GM21367 (cell line): ENCODE results near the gene RBM26.
A peak's percentile ranks its signal among the peaks of the same experiment; 100 is the strongest.
"Not testable (repeated sequence)": the region's sequence is repeated elsewhere in the genome, so short reads cannot be mapped to it uniquely, and the experiment has no call there.

Experiments
- ATAC-seq: cut with Tn5 transposase; IDR thresholded peaks from one replicate; pipeline ENCODE4 v1.9.1; 2021; ENCODE audit not compliant: unreplicated experiment

The RBM26 gene

DNA sequence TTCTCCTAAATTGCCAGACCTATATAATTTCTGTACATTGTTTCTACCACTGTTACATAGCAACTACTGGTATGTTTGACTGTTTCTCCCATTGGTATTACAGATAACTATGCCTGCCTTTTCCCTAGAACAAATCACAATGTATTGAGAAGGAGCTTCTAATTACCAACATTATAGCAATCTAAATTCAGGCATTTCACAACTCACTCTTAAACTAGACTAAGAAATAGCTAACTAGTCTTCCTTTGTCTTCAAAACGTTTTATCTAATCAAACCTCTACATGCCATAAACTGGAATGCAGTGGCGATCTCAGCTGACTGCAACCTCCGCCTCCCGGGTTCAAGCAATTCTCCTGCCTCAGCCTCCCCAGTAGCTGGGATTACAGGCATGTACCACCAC is 18.2 kb downstream of the RBM26 start:
- no peak for ATAC-seq

DNA sequence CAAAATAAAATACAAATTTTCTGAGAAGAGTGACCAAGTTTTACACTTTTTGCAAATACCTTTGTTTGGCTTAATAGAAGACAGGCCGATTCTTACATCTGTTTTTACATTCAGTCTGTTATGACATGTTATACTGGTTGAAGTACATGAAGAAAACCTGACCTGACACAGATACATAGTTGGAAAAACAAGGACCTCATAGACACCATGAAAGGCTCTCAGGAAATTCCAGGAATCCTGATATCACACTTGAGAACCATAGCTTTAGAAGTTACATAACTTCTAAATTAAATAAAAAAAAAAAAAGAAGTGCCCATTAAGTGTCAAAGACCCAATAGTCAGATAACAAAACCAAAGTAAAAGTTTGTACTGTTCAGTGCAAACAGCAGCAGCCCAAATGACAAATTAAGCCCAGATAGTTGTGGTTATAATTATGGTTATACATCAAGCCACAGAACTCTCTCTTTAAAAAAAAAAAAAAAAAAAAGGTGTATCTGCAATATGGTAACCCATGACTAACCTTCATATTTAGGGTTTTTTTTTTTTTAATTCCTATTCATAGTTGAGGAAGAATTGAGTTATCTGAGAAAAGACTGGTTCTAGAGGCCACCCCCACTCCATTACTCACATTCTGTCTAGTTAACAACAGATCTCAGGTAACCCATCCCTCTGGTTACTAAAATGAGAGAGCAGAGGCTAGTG is 19.8 kb downstream of the RBM26 start:
- ATAC-seq: peak; percentile 0

DNA sequence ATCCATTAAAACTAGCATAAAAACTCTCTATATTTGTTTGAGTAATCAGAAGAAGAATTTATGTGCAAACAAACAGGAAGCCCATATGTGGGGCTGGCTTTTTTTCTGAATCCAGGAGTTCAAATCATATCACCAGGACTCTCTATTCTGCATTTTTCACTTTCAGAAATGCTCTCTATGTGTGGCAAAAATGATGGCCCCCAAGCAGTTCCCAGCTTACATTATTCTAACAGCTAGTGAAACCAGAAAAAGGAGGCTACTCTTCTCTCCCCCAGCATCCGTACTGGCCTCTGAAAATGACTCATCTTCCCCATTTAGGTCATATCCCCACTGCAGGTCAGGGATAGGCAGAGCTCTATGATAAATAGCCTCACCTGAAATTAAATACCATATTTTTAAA is 20.4 kb downstream of the RBM26 start:
- ATAC-seq: peak; percentile 83

DNA sequence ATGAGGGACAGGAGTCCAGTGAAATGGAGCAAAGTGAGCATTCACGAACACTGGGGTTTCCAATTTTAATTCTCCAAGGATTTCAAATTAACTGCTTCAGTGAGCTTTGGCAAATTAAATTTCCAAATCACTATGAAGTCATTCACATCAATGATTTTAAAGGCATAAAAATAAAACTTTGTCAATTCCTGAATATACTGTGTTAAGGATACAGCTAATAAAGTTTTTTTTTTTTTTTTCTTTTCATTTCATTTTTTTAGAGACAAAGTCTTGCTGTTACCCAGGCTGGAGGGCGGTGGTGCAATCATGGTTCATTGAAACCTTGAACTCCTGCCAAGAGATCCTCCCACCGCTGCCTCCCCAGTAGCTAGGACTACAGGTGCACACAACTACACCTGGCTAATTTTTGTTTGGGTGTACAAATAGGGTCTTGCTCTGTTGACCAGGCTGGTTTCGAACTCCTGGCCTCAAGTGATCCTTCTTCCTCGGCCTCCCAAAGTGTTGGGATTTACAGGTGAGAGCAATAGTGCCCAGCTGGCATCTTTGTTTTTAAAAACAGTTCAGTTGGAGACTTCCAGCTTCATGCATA is 21.9 kb downstream of the RBM26 start:
- no peak for ATAC-seq

DNA sequence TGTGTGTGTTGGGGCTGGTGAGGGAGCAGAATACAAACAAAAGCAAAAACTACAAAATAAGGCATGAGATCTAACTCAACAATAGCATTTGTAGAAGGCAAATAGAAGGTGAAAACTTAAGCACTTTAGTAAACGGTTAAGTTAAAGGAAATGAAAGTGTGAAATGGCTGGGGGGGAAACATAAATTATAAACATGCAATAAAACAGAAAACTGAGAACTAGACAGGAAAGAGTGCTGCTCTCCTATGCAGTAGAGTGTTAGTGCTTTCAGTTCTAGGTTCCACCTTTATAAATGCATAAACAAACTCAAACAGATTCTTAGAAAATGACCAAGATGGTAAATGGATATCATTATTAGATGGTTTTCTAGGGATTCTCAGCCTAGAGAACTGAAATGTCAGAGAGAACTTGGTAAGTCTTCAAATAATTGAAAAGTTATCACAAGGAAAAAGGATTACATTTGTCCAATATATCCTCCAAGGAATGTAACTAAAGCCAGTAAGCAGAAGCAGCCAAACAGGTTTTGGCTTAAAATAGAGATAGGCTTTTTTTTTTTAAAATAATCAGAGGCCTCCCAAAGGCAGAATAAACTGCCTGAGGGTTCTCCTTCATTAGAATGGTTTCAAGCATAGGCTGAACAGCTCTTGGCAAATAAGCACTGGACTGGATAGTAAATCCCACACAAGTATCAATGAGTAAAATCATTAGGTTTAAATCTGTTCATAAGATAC is 23.3 kb downstream of the RBM26 start:
- ATAC-seq: peak; percentile 58

DNA sequence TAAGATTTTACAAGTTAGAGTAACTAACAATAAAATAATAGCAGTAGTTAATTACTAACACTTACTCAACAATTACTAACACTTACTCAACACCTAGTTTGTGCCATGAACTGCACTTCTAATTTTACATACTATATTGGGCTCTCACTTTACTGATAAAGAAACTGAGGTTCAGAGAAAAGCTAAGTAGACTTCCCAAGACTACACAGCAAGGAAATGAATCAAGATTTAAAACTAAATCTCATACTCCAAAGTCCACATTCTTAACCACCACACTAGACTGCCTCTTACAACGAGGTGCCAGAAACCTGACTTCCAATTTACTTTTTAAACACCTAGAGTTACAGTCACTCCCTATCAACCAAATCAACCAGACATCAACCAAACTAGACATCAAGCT is 25.1 kb downstream of the RBM26 start:
- ATAC-seq: no peak

DNA sequence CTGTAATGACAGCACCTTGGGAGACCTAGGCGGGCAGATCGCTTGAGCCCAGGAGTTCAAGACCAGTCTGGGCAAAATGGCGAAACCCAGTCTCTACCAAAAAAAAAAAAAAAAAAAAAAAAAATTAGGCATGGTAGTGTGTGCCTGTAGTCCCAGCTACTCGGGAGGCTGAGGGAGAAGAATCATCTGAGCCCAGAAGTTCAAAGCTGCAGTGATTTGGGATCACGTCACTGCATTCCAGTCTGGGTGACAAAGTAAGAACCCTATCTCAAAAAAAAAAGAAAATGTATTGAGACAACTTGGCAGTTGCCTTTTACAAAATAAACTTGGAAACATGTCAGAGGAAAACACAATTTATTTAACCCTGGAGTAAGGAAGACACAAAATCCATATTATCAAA is 26.8 kb downstream of the RBM26 start:
- ATAC-seq: no peak

DNA sequence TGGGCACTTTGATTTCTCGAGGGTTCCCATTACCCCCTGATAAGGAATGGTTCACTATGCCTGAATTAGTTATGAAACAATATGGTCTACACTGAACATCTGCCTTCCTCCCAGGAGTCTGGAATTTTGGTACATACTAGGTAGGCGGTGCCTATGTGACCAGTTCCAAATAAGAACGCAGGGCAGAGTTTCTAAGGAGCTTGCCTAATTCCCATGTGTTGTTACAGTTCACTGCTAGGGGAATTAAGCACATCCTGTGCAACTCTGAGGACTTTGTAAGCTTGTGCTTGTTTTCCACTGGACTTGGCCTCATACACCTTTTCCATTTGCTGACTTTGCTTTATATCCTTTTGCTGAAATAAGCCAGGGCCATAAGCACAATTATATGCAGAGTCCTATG is 29.2 kb downstream of the RBM26 start:
- ATAC-seq: no peak

DNA sequence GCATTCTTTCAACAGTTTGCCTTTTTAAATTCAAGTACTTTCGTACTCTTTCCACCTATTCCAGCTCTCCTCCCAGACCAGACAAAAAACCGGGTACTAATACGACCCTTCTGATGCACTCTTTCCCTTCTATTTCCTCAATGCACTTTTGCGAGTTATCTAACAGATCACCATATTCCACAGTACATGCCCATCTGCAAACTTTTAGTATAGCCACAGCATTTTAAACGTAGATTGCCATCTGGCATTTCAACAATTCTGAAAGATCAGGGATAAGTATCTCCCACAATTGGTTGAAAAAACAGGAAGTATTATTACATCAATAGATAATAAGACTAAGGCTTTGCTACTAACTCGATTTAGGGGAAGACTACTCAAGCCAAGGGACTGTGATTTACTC is 31.5 kb downstream of the RBM26 start:
- no peak for ATAC-seq

DNA sequence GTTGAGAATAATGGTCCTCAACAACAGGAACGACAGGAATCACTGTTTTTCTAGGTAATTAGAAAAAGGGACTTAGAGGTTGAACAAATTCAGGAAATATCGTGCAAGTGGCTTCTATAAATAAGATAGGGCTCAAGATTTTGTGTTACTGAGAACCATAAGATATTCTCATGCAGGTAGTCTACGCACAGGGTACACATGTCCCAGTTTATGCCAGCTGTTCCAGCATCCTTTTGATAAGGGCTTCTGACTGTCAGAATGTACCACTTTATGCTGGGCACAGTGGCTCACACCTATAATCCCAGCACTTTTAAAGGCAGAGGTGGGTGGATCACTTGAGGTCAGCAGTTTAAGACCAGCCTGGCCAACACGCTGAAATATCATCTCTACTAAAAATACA is 32.1 kb downstream of the RBM26 start:
- no peak for ATAC-seq

DNA sequence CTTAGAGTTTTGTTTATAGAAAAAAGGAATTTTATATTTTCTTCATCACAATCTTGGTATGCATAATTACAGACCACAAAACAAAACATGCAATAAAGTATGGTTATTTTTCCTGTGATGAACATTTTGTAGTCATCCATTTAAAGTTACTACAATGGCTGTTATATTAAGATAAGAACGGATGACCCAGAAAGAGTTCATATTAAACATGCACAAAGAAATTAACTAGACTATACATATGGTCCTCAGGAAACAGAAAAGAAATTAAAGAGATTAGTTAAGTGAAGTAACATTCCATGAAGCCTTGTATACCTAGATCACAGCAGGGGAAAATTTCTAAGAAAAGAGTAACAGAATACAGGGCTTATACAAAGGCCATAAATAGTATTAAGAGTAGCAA is 36.8 kb downstream of the RBM26 start:
- no peak for ATAC-seq

DNA sequence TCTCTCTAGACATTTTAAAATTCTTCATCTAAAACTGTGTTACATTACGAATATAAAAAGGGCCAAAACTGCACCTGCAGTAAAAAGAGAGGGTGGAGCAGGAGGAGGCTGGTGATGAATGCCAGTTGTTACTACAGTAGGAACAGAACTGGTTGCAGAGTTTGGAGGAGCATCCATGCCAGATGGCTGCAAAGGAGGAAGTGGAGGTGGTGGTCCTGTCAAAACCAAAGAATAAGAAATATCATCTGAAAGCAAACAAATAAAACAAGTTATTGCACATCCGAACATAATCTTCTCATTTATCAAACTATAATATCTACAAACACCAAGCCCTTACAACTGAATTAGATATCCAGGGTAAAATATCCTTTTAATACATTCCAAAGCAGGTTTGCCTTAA is 40.1 kb downstream of the RBM26 start:
- no peak for ATAC-seq

DNA sequence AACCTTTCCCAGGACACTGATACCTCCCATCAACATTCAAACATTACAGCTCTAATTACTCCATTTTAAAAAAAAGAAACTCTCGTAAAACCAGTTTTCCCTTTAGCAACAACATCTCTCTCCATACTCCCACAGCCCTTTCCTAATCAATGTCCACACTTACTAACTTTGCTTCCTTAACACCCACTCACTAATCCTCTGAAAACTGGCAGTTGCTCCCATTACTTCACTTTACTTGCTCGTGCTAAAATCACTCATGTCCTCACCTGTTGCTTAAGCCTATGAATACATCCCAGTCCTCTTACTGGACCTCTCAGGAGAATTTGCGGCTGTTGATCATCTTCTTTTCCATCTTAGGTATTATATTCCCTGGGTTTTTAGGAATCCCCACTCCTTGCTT is 44.8 kb downstream of the RBM26 start:
- no peak for ATAC-seq

DNA sequence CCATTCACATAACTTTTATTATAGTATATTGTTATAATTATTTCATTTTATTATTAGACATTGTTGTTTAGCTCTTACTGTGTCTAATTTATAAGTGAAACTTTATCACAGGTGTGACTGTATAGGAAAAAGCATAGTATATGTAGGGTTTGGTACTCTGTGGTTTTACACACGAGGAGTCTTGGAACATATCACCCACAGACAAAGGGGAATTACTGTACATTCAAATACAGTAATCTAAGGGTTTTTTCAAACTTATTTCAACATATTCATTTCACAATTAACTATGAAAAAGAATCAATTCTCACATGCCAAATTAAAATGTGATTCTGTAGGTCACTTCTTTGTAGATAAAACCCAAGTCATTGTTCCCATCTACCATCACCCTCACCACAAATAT is 46.0 kb downstream of the RBM26 start:
- ATAC-seq: no peak

DNA sequence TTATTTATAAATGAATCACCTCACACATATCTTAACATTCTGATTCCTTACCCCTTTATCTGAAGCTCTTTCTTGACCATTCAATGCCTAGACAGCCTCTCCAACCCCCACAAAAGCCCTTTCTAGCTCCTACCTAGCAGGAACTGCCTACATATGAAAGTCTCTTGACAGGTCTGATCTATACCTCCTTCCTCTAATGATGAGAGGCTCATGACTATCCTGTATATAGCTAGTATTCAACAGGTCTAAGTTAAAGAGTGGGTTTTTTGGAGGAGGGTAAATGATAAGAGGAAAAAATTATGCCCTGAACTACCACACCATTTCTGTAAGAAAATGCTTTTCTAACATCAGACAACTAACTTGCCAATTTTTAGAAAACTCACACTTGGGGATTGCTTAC is 47.0 kb downstream of the RBM26 start:
- ATAC-seq: no peak

DNA sequence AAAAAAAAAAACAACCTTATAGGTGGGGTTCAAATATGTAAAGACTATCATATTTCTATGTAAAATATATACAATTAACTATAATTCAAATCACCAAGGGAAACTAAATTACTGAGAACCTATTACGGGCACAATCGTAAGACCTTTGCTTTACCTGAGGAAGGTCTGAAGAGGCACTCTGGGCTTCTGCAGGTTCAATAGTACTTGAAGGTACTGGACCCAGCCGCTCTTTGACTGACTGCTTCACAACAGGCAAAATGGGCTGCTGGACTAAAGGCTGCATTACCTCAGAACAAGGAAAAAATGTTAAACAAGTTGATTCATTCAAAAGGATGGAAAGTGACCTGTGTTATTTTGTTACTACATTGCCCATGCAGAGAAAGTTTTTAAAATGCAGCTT is 51.8 kb downstream of the RBM26 start:
- ATAC-seq: no peak

DNA sequence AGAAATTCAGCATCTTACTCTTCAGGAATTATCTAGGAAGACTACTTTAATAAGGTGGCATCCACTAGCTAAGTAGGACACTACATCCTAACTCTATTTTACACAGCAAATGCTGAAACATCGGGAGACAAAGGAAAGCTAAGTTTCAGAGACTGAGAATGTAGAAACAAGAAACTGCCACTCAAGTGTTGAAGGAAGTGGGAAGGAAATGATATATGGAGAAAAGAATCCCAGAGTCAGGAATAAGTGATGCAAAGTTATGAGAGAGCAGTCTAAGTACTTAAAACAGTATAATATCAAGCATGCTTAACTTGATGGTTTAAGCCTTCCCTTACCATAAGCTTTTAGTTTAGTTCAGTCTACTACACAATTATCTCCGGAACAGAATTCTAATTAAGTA is 52.4 kb downstream of the RBM26 start:
- ATAC-seq: no peak

DNA sequence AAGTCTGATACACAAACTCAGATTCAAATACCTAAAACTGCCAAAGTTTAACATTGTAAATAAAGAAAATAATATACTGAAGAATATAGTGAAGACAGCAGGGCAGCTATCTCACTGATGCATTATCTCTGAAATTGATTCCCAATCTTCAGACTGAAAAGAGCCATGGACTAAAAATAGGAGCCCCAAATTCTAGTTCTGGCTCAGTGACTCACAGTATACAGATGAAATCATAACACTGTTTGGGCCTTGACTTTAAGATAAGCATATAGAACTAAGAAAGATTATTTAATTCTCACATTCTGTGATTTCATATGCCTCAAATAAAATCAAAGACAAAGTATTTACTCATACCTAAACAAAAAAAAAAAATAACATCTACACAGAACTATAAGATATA is 53.9 kb downstream of the RBM26 start:
- ATAC-seq: no peak

DNA sequence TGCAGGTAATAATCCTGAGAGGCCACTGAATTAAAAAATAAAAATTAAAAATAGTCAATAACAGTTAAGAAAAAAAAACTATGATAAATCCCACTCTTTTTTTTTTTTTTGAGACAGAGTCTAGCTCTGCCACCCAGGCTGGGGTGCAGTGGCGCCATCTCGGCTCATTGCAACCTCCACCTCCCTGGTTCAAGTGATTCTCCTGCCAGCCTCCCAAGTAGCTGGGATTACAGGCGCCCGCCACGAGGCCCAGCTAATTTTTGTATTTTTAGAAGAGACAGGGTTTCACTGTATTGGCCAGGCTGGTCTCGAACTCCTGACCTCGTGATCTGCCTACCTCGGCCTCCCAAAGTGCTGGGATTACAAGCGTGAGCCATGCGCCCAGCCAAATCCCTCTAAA is 56.4 kb downstream of the RBM26 start:
- not testable (repeated sequence) for ATAC-seq

DNA sequence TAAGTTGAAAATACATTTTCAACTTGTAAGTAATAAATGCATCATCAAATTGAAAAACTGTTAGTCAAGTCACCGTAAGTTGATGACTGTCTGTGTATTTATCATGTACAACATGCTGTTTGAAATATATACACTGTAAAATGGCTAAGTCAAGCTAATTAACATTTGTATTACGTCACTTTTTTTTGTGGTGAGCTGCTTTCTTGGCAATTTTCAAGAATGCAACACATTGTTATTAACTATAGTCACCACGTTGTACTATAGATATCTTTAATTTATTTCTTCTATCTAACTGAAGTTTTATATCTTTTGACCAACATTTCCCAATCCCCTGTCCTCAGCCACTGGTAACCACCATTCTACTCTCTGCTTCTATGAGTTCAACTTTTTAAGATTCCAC is 57.0 kb downstream of the RBM26 start:
- no peak for ATAC-seq

DNA sequence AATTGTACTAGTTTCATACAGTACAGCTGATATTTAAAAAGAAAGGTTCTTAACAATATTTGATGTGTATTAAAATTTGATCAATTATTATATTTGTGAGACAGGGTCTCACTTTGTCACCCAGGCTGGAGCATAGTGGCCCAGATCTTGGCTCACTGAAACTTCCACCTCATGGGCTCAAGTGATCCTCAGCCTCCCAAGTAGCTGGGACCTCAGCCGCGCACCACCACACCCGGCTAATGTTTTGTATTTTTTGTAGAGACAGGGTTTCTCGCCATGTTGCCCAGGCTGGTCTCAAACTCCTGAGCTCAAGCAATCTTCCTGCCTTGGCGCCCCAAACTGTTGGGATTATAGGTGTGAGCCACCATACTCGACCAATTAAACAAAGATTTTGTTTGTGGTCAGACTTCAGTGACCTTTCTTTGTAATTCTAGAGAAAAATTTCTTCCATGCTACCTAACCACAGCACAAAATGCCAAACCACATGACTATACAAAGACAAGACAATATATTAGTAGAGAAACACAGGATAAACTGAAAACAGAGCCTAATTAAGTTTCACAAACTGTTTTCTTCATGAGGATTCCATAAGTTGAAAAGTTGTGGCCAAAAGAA is 59.6 kb downstream of the RBM26 start:
- no peak for ATAC-seq

DNA sequence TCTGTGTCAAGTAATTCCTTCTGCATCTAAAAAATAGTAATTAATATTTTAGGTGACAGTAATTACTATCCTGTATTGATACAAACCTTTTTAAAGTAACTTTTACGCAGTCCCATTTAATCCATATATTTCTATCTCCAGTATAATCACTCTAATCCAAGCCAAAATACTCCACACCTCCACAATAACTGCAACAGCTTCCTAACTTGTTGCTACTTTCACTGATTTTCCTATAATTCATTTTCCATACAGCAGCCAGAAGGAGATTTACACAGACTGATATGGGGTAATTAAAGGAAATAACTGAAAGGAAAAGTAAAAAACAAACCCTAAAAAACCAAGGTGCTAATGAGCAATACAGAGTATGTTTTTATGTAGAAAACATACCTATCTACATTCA is 64.9 kb downstream of the RBM26 start:
- ATAC-seq: no peak
